ENCODE measurements around the gene PRR32.
"Not testable (repeated sequence)": the region's sequence is repeated elsewhere in the genome, so short reads cannot be mapped to it uniquely, and the experiment has no call there.

PRR32 gene

GRCh38 chrX:126819429-126819828, at the start of gene PRR32:
Gene PRR32 (plus strand): TSS chrX:126819729. CDS start chrX:126819844, 115 bp downstream.
- DNase-seq (ENCODE audit: low read depth in 2 of 2), result no peak

GRCh38 chrX:126770179-126770578, 49.4 kb upstream of the PRR32 start:
- no peak for DNase-seq (ENCODE audit: low read depth in 2 of 2)

- DNase-seq (ENCODE audit: low read depth in 2 of 2), result no peak
Measured at GRCh38 chrX:126785539-126785938, 34.0 kb upstream of the PRR32 start.

- DNase-seq (ENCODE audit: low read depth in 2 of 2), result no peak
Measured at GRCh38 chrX:126799059-126799458, 20.5 kb upstream of the PRR32 start.

- not testable (repeated sequence) for DNase-seq (ENCODE audit: low read depth in 2 of 2)
Measured at GRCh38 chrX:126806784-126807183, 12.7 kb upstream of the PRR32 start.

GRCh38 chrX:126815806-126816205, 3.7 kb upstream of the PRR32 start:
- no peak for DNase-seq (ENCODE audit: low read depth in 2 of 2)

- no peak for DNase-seq (ENCODE audit: low read depth in 2 of 2)
Measured at GRCh38 chrX:126820700-126821420, 1.3 kb downstream of the PRR32 start.

- no peak for DNase-seq (ENCODE audit: low read depth in 2 of 2)
Measured at GRCh38 chrX:126824338-126825007, 4.9 kb downstream of the PRR32 start.

GRCh38 chrX:126825566-126826193, 6.2 kb downstream of the PRR32 start:
- DNase-seq (ENCODE audit: low read depth in 2 of 2), result no peak

GRCh38 chrX:126836186-126836585, 16.7 kb downstream of the PRR32 start:
- no peak for DNase-seq (ENCODE audit: low read depth in 2 of 2)

- DNase-seq (ENCODE audit: low read depth in 2 of 2), result no peak
Measured at GRCh38 chrX:126847143-126847542, 27.6 kb downstream of the PRR32 start.

- DNase-seq (ENCODE audit: low read depth in 2 of 2), result no peak
Measured at GRCh38 chrX:126855839-126856524, 36.5 kb downstream of the PRR32 start.
